Stimulated activated CD8-positive, alpha-beta memory T cell treated with anti-CD3 and anti-CD28 coated beads, Interleukin-12 subunit alpha, Interleukin-12 subunit beta, amount 100 ng/mL, for 1 hour (primary cell): ENCODE measurements around the gene ZNRF3.
"Not testable (repeated sequence)": the region's sequence is repeated elsewhere in the genome, so short reads cannot be mapped to it uniquely, and the experiment has no call there.

Experiments
- DNase-seq: peaks from one replicate; pipeline ENCODE4 v3.0.0-alpha.2; 2020; ENCODE audit warnings: low read depth

ZNRF3 gene

DNA sequence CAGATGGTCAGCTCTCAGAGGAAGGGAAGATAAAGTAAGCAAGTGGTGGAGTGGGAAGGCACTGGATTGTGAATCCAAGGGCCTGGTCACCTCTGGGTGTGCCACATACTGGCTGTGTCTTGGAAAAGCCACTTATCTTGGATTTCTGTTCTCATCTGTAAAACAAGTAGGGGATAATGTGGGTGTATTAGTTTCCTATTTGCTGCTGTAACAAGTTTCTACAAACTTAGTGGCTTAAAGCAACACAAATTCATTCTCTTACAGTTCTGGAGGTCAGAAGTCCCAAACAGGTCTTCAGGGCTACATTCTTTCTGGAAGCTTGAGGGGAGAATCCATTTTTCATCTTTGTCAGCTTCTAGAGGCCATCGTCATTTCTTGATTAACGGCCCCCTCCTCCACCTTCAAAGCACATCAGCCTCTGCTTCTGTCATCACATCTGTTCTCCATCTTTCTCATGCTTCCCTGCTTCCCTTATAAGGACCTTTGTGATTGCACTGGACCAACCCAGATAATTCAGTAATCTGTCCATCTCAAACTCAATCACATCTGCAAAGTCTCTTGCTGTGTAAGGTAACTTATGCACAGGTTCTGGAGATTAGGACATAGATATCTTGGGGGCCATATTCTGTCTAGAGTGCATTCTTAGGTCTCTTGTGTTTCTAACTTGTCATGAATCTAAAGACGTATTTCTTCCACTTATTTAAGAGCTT lies 102.4 kb downstream of the ZNRF3 start:
- no peak for DNase-seq

DNA sequence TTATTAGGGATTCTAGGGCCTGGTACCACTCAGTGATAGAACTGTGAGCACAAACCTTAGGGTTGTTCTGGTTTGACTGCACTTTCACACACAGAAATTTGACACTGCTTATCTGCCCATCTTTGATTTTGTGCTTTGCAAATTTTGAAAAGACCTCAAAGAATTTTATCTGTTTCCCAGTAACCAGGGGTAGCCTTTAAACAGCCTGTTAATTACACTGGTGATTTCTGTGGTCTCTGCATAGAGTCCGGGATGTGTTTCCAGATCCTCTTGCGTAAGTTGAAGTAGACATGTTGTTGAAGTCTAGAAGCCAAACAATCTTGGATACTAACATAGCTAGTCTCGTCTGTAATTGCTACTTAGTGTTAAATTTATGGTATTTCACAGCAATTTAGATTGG lies 103.0 kb downstream of the ZNRF3 start:
- no peak for DNase-seq

- DNase-seq: no peak
Measured at GRCh38 chr22:28988457-28988856, 105.1 kb downstream of the ZNRF3 start.

DNA sequence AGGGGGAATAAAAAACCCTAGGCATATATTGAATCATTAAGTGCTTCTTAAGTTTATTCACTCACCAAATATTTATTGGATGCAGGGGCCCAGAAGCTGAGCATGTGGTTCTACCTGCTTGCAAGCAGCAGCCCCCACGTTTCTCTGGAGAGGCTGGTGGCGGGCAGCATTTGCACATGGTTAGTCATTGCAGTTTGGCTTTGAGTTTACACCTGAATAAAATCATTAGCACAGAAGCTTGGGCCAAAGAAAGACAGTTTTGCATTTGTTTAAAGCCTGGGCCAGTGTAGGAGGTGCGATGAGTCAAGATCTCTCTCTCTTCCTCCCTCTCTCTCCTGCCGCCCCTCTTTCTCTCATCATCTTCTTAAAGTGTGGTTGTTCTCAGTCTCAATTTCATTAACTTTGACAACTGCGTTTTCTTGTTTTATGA lies 105.7 kb downstream of the ZNRF3 start:
- DNase-seq: no peak

GRCh38 chr22:28989484-28989883 lies 106.1 kb downstream of the ZNRF3 start:
- no peak for DNase-seq

GRCh38 chr22:28989912-28990311 lies 106.5 kb downstream of the ZNRF3 start:
- no peak for DNase-seq

- no peak for DNase-seq
Measured at GRCh38 chr22:28992565-28993356, 109.4 kb downstream of the ZNRF3 start.

DNA sequence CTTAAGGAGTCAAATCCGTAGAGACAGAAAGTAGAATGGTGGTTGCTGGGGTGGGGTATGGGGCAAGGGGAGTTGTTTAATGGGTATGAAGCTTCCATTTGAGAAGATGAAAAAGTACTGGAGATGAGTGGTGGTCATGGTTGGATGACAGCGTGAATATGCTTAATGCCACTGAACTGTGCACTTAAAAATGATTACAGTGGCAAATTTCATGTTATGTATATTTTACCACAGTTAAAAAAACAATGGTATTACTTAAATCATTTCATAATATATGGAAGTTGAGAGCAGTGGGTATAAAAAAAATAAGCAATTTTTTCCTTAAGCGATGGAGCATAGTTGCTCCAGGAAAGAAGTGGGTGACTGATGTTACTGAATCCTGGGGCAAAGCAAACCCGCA lies 111.2 kb downstream of the ZNRF3 start:
- no peak for DNase-seq

GRCh38 chr22:28995551-28995950 lies 112.2 kb downstream of the ZNRF3 start:
- DNase-seq: no peak

- DNase-seq: no peak
Measured at GRCh38 chr22:28997342-28997741, 114.0 kb downstream of the ZNRF3 start.

- no peak for DNase-seq
Measured at GRCh38 chr22:28998681-28999080, 115.3 kb downstream of the ZNRF3 start.

DNA sequence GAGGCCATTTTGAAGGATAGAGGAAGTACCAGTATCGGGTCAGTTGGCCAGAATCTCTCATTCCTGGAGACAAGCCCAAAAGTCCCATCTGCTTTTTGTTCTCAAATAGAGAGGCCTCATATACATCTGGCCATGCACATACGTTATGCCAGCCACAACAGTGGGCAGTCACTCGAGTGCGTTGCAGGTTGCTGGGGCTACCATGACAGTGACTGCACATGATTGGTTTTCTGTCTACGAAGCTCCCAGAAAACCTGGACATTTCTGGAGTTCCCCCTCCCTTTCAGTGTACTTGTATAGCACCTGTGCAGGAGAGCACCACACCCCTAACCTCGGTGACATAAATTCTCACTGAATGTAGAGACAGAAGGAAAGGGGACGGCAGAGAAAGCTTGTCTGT lies 116.1 kb downstream of the ZNRF3 start:
- DNase-seq: no peak

- DNase-seq: no peak
Measured at GRCh38 chr22:28999919-29000556, 116.7 kb downstream of the ZNRF3 start.

DNA sequence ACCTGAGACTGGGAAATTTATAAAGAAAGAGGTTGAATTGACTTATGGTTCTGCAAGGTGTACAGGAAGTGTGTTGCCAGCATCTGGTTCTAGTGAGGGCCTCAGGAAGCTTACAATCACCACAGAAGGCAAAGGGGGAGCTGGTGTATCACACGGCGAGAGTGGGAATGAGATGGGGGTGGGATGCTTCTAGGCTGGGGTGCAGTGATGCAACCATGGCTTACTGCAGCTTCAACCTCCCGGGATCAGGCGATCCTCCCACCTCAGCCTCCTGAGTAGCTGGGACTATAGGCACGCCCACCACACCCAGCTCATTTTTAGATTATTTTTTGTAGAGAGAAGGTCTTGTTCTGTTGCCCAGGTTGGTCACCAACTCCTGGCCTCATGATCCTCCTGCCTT lies 117.3 kb downstream of the ZNRF3 start:
- DNase-seq: no peak

GRCh38 chr22:29002603-29003002 lies 119.2 kb downstream of the ZNRF3 start:
- no peak for DNase-seq

DNA sequence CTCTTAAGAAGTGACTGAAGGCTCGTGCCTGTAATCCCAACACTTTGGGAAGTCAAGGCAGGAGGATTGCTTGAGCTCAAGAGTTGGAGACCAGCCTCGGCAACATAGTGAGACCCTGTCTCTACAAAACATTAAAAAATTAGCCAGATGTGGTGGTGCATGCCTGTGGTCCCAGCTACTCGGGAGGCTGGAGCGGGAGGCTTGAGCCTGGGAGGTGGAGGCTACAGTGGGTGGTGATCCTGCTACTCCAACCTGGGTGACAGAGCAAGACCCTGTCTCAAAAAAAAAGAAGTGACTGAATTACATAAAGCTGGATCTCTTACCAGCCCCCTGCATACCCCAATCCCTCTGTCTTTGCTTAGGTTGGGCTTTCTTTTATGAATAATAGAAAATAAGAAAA lies 120.2 kb downstream of the ZNRF3 start:
- no peak for DNase-seq

DNA sequence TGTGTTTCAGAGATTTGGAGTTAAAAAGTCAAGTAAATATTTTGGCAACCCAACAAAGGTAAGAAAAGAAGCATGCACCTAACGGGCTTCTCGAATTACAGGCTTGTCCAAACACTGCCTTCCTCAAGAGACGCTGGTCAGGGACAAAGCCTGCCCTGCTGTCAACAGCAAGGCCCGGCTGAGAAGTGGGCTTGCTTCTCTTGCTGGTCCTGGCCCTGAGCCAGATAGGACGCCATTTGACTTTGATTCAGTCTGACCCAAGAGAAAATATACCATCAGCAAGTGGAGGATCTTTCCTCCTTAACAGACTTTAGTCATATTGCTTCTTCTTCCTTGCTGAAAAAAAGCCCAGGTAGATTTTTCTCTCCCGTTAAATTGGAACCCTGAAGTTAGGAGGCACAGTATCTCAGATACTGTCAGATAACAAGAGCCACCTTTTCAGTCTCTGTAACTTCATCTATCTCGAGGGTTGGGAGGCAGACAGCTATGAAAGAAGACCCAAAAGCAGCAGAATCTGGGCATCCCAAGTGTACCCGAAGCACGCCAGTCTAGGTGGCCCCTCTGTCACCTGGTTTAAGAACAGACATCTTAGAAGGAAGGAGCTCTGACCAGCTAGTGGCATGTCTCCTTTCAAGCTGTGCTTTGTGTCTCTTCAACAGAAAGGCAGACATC lies 120.7 kb downstream of the ZNRF3 start:
- DNase-seq: no peak

DNA sequence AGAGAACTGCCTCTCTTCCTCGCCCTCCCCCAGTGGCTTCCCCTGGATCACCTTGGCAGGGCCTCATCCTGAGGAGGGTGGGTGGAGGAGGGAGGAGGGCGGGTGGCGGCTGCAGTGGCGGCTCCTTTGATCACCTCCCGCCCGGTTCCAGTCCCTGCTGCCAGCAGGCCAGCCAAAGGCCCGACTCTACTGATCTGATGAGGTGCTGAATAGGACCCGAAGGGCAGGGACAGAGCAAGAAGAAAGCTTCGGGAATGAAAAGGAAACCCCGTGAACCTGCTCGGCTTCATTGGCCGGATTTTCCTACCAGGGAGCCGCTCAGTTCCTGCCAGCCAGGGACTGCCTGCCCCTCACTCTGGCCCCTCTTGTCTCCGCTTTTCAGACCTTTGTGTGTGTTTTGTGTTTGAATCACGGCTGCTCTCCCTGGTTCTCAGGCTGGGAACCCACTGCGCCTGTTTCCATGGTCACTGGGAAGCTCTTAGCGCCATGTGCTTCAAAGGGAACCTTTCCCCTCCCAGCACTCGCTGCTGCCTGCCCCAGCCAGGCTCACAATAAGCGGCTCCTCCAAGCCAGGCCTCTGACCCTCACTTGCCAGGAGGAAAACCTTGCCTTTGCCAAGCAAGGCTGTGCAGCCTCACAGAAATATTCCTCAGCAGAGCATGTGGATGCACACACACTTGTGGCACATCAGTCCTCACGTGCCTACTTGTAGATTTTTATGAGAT lies 121.4 kb downstream of the ZNRF3 start:
- DNase-seq: no peak

DNA sequence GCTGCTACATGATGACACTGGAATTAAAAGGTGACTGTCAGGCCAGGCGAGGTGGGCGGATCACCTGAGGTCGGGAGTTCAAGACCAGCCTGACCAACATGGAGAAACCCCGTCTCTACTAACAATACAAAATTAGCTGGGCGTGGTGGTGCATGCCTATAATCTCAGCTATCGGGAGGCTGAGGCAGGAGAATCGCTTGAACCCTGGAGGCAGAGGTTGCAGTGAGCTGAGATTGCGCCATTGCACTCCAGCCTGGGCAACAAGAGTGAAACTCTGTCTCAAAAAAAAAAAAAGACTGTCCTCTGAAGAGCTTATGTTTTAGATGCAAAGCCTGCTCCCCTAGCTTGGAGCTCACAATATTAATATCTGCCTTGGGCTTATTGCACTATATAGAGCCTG lies 122.4 kb downstream of the ZNRF3 start:
- not testable (repeated sequence) for DNase-seq

- DNase-seq: no peak
Measured at GRCh38 chr22:29006346-29006745, 123.0 kb downstream of the ZNRF3 start.

DNA sequence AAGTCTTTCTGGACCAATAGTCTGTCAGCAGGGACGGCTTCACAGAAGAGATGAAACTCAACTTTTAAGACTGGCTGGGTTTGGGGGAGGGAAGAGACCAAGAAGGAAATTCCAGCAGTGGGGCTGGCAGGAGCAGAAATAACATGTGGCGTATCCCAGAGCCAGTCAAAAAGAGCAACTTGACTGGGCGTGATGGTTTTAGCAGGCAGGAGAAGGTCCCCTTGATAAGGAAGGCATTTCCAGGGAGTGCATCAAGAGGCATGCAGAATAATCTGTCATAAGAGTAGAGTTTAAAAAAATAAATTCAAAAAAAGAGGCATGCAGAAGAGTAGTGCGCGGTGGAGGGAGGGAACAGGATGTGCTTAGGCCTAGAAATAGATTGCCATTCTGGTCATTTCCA lies 125.8 kb downstream of the ZNRF3 start:
- no peak for DNase-seq
